ENCODE measurements around the gene GCKR.
"Not testable (repeated sequence)": the region's sequence is repeated elsewhere in the genome, so short reads cannot be mapped to it uniquely, and the experiment has no call there.

Gene GCKR

DNA sequence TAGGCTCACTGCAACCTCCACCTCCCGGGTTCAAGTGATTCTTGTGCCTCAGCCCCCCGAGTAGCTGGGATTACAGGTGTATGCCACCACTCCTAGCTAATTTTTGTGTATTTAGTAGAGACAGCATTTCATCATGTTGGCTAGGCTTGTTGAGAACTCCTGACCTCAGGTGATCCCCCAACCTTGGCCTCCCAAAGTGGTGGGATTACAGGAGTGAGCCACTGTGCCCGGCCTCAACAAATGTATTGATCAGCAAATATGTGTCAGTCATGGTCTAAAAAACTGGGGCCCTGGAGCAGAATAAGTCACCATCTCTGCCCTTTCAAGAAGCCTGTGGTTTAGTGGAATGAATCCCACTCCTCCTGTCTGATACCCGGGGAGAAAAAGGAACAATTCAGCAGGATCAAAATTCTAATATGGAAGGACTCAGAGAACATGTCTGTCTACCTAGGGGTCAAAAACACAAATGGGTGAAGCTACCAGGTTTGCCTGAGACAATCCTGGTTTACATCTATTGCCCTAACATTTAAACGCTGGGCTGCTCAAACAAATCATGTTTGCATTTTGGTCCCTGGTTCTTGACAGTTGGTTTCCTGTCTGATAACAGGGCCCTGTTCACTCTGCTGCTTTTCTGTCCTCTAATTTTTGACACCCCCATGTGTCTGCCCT is 21.6 kb downstream of the GCKR start:
- no peak for DNase-seq

DNA sequence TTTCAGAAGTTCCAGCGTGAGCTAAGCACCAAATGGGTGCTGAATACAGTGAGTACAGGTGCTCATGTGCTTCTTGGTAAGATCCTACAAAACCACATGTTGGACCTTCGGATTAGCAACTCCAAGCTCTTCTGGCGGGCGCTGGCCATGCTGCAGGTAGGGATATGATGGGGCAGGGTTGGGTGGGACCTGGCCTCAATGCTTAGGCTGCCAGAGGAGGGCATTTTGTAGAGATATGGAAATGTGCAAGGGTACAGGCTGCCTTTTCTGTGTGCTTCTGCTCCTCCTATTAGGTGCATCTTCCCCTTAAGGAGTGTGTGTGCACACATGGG is 22.1 kb downstream of the GCKR start:
- no peak for DNase-seq

GRCh38 chr2:27520316-27520715 is 23.7 kb downstream of the GCKR start:
- DNase-seq: no peak

- no peak for DNase-seq
Measured at GRCh38 chr2:27522400-27522945, 25.8 kb downstream of the GCKR start.

GRCh38 chr2:27527182-27527581 is 30.5 kb downstream of the GCKR start:
- DNase-seq: no peak

- no peak for DNase-seq
Measured at GRCh38 chr2:27531983-27532382, 35.3 kb downstream of the GCKR start.

DNA sequence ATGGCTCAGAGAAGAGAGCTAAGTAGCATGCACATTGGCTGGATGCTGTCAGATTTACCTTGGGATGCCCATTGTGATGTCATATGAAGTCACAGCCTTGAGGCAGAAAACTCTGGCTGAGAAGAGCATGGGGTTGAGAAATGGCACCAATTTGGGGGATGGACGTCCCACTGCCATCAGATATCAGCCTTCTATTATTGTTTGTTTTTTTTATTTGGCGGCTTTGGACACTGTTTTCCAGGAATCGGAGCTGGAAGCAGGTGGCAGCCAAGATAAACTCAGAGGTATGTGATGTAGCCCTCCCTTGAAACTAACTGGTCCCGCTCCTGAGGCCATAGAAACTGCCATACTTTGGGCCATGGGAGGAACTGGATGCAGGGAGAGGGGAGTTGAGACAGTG is 40.6 kb downstream of the GCKR start:
- DNase-seq: no peak

DNA sequence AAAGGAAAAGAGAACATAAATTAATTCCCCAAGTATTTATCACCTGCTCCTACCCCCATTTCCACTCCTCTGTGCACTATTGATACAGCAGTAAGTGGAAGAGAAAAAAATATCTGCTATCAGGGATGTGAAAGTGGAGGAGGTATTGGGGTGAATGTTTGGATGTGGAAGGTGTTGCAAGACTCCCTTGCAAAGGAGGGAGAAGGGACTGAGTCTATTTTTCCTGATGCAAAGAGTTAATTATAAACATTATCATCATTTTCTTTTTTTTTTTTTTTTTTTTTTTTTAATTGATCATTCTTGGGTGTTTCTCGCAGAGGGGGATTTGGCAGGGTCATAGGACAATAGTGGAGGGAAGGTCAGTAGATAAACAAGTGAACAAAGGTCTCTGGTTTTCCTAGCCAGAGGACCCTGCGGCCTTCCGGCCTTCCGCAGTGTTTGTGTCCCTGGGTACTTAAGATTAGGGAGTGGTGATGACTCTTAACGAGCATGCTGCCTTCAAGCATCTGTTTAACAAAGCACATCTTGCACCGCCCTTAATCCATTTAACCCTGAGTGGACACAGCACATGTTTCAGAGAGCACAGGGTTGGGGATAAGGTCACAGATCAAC is 42.3 kb downstream of the GCKR start:
- not testable (repeated sequence) for DNase-seq

DNA sequence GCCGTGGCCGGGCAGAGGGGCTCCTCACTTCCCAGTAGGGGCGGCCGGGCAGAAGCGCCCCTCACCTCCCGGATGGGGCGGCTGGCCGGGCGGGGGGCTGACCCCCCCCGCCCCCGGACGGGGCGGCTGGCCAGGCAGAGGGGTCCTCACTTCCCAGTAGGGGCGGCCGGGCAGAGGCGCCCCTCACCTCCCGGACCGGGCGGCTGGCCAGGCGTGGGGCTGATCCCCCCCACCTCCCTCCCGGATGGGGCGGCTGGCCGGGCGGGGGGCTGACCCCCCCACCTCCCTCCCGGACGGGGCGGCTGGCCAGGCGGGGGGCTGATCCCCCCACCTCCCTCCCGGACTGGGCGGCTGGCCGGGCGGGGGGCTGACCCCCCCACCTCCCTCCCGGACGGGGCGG is 43.0 kb downstream of the GCKR start:
- not testable (repeated sequence) for DNase-seq

- no peak for DNase-seq
Measured at GRCh38 chr2:27544143-27544821, 47.6 kb downstream of the GCKR start.

DNA sequence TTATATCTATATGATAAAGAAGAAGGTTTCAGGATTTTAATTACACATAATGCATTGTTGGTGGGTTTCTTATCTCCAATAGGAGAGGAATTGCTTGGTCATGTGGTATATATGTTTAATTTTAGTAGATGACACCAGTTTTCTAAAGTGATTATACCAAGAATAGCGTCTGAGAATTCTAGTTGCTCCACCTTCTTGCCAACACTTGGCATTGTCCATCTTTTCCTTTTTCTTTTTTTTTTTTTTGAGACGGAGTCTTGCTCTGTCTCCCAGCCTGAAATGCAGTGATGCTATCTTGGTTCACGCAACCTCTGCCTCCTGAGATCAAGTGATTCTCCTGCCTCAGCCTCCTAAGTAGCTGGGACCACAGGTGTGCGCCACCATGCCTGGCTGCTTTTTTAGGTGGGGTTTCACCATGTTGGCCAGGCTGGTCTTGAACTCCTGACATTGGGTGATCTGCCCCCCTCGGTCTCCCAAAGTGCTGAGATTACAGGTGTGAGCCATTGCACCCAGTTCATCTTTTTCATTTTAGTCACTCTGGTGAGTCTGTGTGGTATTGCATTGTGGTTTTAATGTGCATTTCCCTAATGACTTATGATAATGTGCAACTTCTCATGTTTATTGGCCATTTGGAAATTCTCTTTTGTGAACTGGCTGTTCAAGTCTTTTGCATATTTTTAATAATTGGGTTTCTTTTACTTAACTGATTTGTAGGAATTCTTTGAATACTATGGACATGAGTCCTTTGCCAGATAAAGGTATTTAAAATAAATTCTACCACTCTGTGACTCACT is 48.9 kb downstream of the GCKR start:
- DNase-seq: no peak

DNA sequence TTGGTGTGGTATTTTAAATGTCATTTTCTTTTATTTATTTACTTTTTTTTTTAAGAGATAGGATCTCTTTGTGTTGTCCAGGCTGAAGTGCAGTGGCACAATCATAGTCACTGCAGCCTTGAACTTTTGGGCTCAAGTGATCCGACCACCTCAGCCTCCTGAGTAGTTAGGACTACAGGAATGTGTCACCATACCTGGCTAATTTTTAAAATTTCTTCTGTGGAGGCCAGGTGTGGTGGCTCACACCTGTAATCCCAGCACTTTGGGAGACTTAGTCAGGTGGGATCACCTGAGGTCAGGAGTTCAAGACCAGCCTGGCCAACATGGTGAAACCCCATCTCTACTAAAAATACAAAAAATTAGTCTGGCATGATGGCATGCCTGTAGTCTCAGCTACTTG is 52.7 kb downstream of the GCKR start:
- no peak for DNase-seq

DNA sequence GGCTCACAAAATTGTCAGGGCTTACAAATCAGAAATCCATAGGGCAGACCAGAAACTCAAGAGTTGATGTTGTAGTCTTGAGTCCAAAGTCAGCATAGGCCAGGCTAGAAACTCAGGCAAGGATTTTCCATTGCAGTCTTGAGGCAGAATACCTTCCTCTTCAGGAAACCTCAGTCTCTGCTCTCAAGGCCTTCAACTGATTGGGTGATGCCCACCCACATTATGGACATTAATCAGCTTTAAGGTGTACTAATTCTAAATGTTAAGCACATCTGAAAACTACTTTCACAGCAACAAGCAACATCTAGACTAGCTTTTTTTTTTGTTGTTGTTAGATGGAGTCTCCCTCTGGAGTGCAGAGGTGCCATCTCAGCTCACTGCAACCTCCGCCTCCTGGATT is 54.9 kb downstream of the GCKR start:
- DNase-seq: no peak

DNA sequence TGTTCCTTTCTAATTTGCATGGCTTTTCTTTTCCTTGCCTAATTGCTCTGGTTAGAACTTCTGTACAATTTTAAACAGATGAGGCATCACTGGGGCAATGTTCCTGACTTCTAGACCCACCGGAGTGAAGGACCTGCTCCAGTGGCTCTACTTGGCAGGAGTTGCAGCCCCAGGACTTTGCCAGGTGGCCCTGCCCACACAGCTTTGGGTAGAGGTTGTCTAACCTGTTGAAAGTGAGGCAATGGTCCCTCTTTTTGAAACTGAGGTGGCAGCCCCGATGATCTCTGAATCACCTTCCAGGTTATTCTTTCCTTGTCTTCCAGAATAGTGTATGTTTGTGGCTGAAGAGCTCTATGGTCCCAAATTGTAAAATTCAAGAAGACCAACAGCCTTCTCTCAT is 56.3 kb downstream of the GCKR start:
- DNase-seq: no peak

- not testable (repeated sequence) for DNase-seq
Measured at GRCh38 chr2:27554451-27554850, 57.8 kb downstream of the GCKR start.

DNA sequence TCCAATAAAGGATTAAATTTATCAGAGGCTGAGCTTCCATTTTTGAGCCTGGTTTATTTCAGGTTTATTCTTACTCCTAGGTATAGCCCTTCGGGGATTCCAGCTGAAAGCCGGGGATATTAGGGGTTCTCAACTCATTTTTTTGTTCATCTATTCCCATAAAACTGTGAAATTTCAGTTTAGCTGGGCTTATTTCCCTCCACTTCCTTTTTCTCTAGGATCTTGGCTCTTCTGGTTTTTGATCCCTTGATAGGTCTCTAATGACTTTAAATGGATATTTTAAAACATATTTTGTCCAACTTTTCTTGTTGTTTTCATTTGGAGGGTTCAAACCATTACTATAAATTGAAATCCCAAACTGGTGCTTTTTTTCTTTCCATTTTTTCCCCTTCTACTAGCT is 62.6 kb downstream of the GCKR start:
- DNase-seq: no peak

DNA sequence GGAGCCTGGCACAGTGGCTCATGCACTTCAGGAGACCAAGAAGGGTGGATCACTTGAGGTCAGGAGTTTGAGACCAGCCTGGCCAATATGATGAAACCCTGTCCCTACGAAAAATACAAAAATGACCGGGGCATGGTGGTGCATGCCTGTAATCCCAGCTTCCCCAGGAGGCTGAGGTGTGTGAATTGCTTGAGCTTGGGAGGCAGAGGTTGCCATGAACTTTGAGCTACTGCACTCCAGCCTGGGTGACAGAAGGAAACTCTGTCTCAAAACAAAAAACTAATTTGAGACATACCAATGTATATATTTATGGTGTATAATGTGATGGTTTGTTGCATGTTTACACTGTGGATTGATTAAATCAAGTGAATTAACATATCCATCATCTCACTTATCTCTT is 64.4 kb downstream of the GCKR start:
- DNase-seq: no peak

DNA sequence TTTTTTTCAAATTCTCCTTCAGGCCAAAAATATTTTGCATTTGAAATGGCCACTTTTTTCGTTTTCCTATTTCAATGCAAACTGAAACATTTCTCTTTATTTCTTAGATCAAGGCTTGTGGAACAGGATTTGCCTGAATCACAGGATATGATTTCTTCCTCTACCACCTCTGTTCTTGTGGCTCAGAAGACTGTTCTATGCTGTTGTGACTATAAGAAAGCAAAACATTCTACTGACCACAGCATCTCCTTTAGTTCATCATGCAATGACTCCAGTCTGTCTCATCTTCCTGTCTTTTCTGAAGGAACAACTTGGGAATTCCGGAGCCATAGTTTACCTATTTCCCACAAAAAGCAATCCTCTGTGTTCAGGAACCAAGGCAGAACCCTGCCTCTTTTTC is 70.0 kb downstream of the GCKR start:
- DNase-seq: no peak

GRCh38 chr2:27569398-27569797 is 72.8 kb downstream of the GCKR start:
- no peak for DNase-seq

- DNase-seq: no peak
Measured at GRCh38 chr2:27571197-27571596, 74.6 kb downstream of the GCKR start.

GRCh38 chr2:27571681-27572080 is 75.0 kb downstream of the GCKR start:
- DNase-seq: no peak

DNA sequence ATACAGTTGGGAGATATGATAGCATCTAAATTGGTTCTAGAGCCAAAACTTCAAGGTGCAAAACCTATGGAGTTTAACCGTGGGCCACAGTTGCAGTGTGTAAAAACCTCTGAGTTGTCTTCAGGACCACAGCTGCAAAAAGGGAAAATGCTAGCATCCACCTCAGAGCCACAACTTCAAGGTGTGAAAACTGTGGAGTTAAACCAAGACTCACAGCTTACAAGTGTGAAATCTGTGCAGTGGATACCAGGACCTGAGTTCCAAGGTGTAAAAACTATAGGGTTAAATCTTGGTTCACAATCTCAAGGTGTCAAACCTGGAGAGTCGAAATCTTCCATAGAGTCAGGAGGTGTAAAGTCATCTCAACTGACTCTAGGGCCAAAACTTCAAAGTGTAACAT is 75.8 kb downstream of the GCKR start:
- DNase-seq: no peak

- DNase-seq: no peak
Measured at GRCh38 chr2:27572998-27573429, 76.4 kb downstream of the GCKR start.

All from SIG-M5 (cell line).